Activated CD8-positive, alpha-beta T cell treated with anti-CD3 and anti-CD28 coated beads, Interleukin-2, amount 10 ng/mL, durations not matched to agents 7 days and 5 days (primary cell): ENCODE results near the gene PIR. TPM values are rescaled to one million over a fixed set of nuclear protein-coding genes. Genes with fewer than 3 reads are reported as not detected.

Source experiments
- ATAC-seq: fragments of 150-1000 bp; cut with Tn5 transposase; one replicate; pipeline ENCODE4 v1.10.0; 2021; ENCODE audit warnings: moderate library complexity
- CTCF ChIA-PET: fragments of 350-600 bp; sonication (Branson Sonifier 250); formaldehyde crosslinking; loops from one replicate; lab custom pipeline; 2021; ENCODE audit warnings: antibody characterized with exemption; lab: Charles Lee
- POLR2A ChIA-PET: fragments of 350-600 bp; sonication (Branson Sonifier 250); formaldehyde crosslinking; loops from one replicate; lab custom pipeline; 2021; ENCODE audit warnings: antibody characterized with exemption; lab: Charles Lee
- DNase-seq: peaks from one replicate; pipeline ENCODE4 v3.0.0-alpha.2; 2020
- H3K27ac Mint-ChIP-seq: one replicate; pipeline ENCODE4 v1.8.0; 2021; ENCODE audit warnings: mild to moderate bottlenecking, mixed read lengths
- H3K27me3 Mint-ChIP-seq: one replicate; pipeline ENCODE4 v1.8.0; 2021; ENCODE audit warnings: low read depth, mixed read lengths
- H3K36me3 Mint-ChIP-seq: one replicate; pipeline ENCODE4 v1.8.0; 2021; ENCODE audit warnings: low read depth, mixed read lengths
- H3K4me1 Mint-ChIP-seq: one replicate; pipeline ENCODE4 v1.8.0; 2021; ENCODE audit warnings: low read depth, mixed read lengths
- H3K4me3 Mint-ChIP-seq: one replicate; pipeline ENCODE4 v1.8.0; 2021; ENCODE audit warnings: mild to moderate bottlenecking, mixed read lengths
- H3K9me3 Mint-ChIP-seq: one replicate; pipeline ENCODE4 v1.8.0; 2022; ENCODE audit warnings: mixed read lengths; ENCODE audit not compliant: insufficient read depth
- total RNA-seq, 2 experiments: library from RNA; stranded (reverse); gene quantifications; one replicate each; pipeline ENCODE4 v1.2.3, GENCODE V29; 2021

Gene PIR
- total RNA-seq, 2 experiments from 2014 or later = 0.90 to 0.91 TPM

DNA sequence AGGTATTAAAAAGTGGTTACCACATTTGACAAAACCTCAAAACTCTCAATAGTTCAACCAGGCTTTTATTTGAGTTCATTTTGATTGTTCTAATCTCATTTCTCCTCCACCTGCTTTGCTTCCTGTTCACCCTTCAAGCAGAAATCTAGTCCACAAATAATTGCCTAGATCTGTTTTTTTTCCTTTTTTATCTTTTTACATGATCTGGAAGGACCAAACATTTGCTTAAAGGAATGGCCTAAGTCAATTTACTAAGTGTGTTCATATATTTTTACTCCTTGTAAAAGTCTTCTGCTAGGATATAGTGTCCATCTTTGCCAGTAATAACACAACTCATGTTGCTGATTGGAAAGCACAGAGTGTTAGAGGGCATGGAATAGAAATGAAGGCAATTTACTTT, 82.7 kb downstream of the PIR start:
- Mint-ChIP-seq H3K27me3 (no peaks in the 10 kb centered on the region), H3K36me3 (no peaks in the 10 kb centered on the region), H3K27ac (no peak overlapping the region), H3K4me3 (no peak overlapping the region), H3K4me1 (no peaks in the 10 kb centered on the region), H3K9me3 (no peaks in the 10 kb centered on the region)
- DNase-seq (no peak), ATAC-seq (no peak)
- POLR2A ChIA-PET = no interaction called here
- CTCF ChIA-PET = no interaction called here

- Mint-ChIP-seq H3K4me1 (no peaks in the 10 kb centered on the region), H3K36me3 (no peaks in the 10 kb centered on the region), H3K27me3 (no peaks in the 10 kb centered on the region), H3K9me3 (no peaks in the 10 kb centered on the region), H3K27ac (no peak overlapping the region), H3K4me3 (no peak overlapping the region)
- CTCF ChIA-PET = interaction anchor here (0.6 kb wide), 1 partner anchor 63 kb away, joined by 3 read pairs; no protein-coding TSS in a partner anchor
- ATAC-seq (no peak), DNase-seq (no peak)
- POLR2A ChIA-PET = no interaction called here
Measured at GRCh38 chrX:15405846-15406245, 87.3 kb downstream of the PIR start.

DNA sequence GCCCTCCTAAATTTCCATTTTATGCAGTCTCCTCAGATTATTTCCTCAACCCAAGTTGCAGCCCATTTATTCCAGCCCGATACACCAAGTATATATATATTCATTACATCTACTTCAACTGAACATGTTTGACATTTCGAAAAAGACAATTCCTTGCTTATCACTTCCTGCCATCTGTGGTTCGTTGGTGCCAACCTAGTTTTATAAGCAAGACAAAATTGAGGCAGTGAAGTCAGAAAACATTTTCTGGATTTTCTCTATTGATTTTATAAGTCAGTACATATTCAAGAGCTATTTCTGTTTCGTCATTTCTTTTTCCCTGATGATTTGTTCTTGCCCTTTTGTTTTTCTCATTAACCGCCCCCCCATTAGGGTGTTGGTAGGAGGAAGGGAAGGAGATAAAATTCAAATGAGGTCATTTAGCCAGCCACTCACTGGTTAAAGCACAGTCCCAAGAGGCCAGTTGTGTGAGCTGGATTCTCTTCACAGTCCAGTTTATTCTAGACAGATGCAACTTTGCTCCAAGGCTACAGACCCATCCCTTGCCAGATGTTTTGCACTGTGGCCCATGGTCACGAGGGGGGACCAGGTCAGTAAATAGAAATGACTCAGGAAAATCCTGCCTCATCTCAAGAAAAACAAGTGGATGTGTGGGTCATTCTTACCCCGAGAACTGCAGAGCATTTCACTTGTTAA, 88.6 kb downstream of the PIR start:
- H3K27me3 Mint-ChIP-seq = no peaks in the 10 kb centered on the region
- no peaks in the 10 kb centered on the region for H3K4me1 Mint-ChIP-seq
- DNase-seq (no peak), ATAC-seq (no peak)
- H3K4me3 Mint-ChIP-seq = no peak overlapping the region
- no peaks in the 10 kb centered on the region for H3K9me3 Mint-ChIP-seq
- H3K36me3 Mint-ChIP-seq = no peaks in the 10 kb centered on the region
- ChIA-PET CTCF (no interaction called here), POLR2A (no interaction called here)
- no peak overlapping the region for H3K27ac Mint-ChIP-seq

DNA sequence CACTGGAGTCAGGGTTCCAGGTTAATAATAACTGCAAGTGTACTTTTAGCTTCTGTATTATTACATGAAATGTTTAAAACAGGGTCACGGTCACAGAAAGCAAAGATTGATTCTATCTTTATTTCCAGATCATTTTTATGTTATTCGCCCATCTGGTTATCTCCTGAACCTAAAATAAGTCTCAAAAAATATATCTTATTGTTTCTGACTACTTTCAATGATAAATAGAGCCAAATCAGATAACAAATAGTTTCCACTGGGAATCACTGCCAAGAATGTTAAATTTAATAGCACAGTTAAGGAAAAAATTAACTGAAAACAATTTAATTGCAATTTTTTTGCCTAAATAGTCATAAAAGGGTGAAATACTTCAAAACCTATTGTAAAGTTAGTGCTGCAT, 91.8 kb downstream of the PIR start:
- ChIA-PET POLR2A (no interaction called here), CTCF (no interaction called here)
- H3K4me1 Mint-ChIP-seq = no peaks in the 10 kb centered on the region
- no peaks in the 10 kb centered on the region for H3K36me3 Mint-ChIP-seq
- H3K9me3 Mint-ChIP-seq = no peaks in the 10 kb centered on the region
- DNase-seq (no peak), ATAC-seq (no peak)
- no peak overlapping the region for H3K27ac Mint-ChIP-seq
- no peak overlapping the region for H3K4me3 Mint-ChIP-seq
- no peaks in the 10 kb centered on the region for H3K27me3 Mint-ChIP-seq

GRCh38 chrX:15399962-15400391, 93.2 kb downstream of the PIR start:
- ChIA-PET CTCF (no interaction called here), POLR2A (no interaction called here)
- H3K9me3 Mint-ChIP-seq = no peaks in the 10 kb centered on the region
- no peaks in the 10 kb centered on the region for H3K27me3 Mint-ChIP-seq
- no peaks in the 10 kb centered on the region for H3K4me1 Mint-ChIP-seq
- no peak overlapping the region for H3K27ac Mint-ChIP-seq
- no peaks in the 10 kb centered on the region for H3K36me3 Mint-ChIP-seq
- no peak overlapping the region for H3K4me3 Mint-ChIP-seq
- no peak for DNase-seq
- no peak for ATAC-seq

DNA sequence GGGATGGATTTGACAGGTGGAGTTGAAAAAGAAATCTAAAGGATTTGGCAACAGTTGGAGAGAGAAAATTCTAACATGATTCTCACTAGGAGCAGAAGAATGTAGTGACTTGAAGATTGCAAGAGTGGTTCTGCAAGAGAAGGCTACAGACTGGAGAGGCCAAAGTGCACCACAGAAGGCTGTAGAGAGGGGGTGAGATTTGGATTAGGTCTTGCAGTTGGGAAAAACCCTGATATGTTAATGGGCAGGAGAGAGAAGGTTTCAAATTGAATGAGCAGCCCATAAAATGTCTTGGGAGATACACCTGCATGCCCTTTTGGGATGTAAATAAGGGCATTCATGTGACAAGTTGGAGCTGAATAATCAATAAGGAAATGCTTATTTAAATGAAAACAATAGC, 94.3 kb downstream of the PIR start:
- CTCF ChIA-PET = no interaction called here
- H3K27ac Mint-ChIP-seq = no peak overlapping the region

GRCh38 chrX:15395789-15396188, 97.3 kb downstream of the PIR start:
- DNase-seq (no peak), ATAC-seq (no peak)
- no peak overlapping the region for H3K4me3 Mint-ChIP-seq
- H3K4me1 Mint-ChIP-seq = no peaks in the 10 kb centered on the region
- ChIA-PET POLR2A (no interaction called here), CTCF (no interaction called here)
- H3K9me3 Mint-ChIP-seq = no peaks in the 10 kb centered on the region
- H3K27ac Mint-ChIP-seq = no peak overlapping the region
- no peaks in the 10 kb centered on the region for H3K27me3 Mint-ChIP-seq
- no peaks in the 10 kb centered on the region for H3K36me3 Mint-ChIP-seq

More for the DNA sequence above, 94.3 kb downstream of the PIR start:
- H3K9me3 Mint-ChIP-seq = no peaks in the 10 kb centered on the region
- DNase-seq (no peak), ATAC-seq (no peak)
- no peaks in the 10 kb centered on the region for H3K4me1 Mint-ChIP-seq
- no peaks in the 10 kb centered on the region for H3K27me3 Mint-ChIP-seq
- POLR2A ChIA-PET = no interaction called here
- H3K36me3 Mint-ChIP-seq = no peaks in the 10 kb centered on the region
- H3K4me3 Mint-ChIP-seq = no peak overlapping the region

DNA sequence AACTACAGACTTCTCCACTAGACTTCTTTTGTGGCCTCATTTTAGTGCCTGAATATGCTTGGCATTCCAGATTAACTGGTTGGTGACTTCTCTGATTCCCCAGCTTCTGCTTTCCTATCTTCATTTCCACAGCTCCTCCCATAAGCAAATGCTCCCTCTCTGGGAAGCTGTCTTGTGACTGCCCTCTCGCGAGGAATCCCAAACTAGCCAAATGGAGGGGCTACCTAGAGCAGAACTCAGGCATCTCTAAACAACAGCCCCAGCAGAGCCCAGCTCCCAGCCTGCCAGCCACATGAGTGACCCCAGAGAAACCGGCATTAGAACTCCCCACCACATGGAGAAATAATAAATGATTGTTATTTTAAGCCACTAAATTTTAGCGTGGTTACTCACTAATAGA, 101.3 kb downstream of the PIR start:
- Mint-ChIP-seq H3K4me3 (no peak overlapping the region), H3K9me3 (no peaks in the 10 kb centered on the region), H3K27ac (no peak overlapping the region), H3K36me3 (no peaks in the 10 kb centered on the region), H3K4me1 (no peaks in the 10 kb centered on the region), H3K27me3 (no peaks in the 10 kb centered on the region)
- POLR2A ChIA-PET = no interaction called here
- ATAC-seq = no peak
- CTCF ChIA-PET = no interaction called here
- DNase-seq = no peak

DNA sequence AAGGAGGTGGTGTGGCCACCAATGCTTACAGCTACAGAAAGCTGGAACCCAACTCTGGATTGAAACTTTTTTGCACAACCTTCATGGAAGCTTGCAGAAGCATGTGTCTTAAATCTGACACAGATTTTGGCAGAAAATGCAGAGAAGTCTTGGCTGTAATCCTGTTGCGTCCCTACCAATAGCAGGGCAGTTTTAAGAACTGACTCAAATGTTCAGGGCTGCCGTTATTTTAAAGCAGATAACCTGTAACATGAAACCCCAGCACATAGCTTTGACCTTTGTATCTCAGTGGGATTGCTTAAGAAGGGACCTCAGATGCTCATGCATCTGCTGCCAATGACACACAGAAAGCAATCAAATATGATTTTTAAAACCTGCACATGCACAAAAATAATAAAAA, 108.8 kb downstream of the PIR start, which contains the start of gene VEGFD:
VEGFD (minus strand) TSS at position 110 of the 400 bp plus-strand sequence. CDS start 467 bp downstream, outside the sequence.
- ChIA-PET CTCF (no interaction called here), POLR2A (no interaction called here)
- Mint-ChIP-seq H3K4me1 (no peaks in the 10 kb centered on the region), H3K4me3 (no peak within 1 kb of the TSS), H3K27ac (no peak within 1 kb of the TSS), H3K36me3 (no peaks in the 10 kb centered on the region), H3K9me3 (no peaks in the 10 kb centered on the region), H3K27me3 (no peaks in the 10 kb centered on the region)
- ATAC-seq = no peak
- DNase-seq = no peak

GRCh38 chrX:15382813-15383212, 110.3 kb downstream of the PIR start:
- H3K9me3 Mint-ChIP-seq = no peaks in the 10 kb centered on the region
- no peak overlapping the region for H3K4me3 Mint-ChIP-seq
- ChIA-PET POLR2A (no interaction called here), CTCF (no interaction called here)
- H3K36me3 Mint-ChIP-seq = no peaks in the 10 kb centered on the region
- H3K27ac Mint-ChIP-seq = no peak overlapping the region
- H3K27me3 Mint-ChIP-seq = no peaks in the 10 kb centered on the region
- no peaks in the 10 kb centered on the region for H3K4me1 Mint-ChIP-seq
- DNase-seq (no peak), ATAC-seq (no peak)

DNA sequence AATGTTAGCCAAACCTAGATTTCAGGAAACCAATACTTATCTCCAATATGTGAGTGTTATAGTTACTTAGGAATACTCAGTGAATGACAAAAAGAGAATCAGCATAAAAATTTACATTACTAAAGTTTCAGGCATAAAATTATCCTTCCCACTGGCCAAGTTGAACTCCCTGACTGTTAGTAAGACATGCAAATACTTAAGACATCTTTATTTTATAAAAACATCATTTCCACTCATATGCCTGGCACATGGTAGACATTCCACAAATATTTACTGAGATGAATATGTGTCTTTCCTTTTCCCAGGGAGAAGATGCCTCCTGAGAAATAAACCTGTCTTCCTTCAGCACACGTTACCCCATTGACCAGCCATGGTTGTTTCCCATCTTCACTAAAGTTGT, 116.2 kb downstream of the PIR start:
- Mint-ChIP-seq H3K27me3 (no peaks in the 10 kb centered on the region), H3K9me3 (no peaks in the 10 kb centered on the region), H3K36me3 (no peaks in the 10 kb centered on the region), H3K27ac (no peak overlapping the region), H3K4me1 (no peaks in the 10 kb centered on the region), H3K4me3 (no peak overlapping the region)
- CTCF ChIA-PET = no interaction called here
- no peak for ATAC-seq
- POLR2A ChIA-PET = no interaction called here
- no peak for DNase-seq

DNA sequence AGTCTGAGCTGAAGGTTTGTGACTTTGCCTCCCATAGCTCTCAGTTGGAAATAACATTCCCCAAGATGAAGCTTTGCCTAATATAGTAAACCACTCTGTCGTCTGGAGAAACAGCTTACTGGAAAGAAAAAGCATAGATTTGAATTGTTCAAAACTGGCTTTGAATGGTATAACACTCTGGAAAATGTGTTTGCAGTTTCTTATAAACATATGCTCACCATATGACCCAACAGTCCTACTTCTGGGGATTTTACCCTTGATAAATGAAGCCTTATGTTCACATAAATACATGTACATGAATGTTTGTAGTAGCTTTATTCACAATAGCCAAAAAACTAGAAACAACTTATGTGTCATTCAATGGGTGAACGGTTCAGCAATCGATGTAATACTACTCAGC, 119.2 kb downstream of the PIR start:
- DNase-seq (no peak), ATAC-seq (no peak)
- no peak overlapping the region for H3K4me3 Mint-ChIP-seq
- no peaks in the 10 kb centered on the region for H3K36me3 Mint-ChIP-seq
- no peaks in the 10 kb centered on the region for H3K4me1 Mint-ChIP-seq
- H3K27me3 Mint-ChIP-seq = peaks cover 3% of the 10 kb centered on the region
- CTCF ChIA-PET = no interaction called here
- H3K9me3 Mint-ChIP-seq = no peaks in the 10 kb centered on the region
- POLR2A ChIA-PET = no interaction called here
- H3K27ac Mint-ChIP-seq = no peak overlapping the region
